ENCODE measurements around the gene MYO3B.

The MYO3B gene

DNA sequence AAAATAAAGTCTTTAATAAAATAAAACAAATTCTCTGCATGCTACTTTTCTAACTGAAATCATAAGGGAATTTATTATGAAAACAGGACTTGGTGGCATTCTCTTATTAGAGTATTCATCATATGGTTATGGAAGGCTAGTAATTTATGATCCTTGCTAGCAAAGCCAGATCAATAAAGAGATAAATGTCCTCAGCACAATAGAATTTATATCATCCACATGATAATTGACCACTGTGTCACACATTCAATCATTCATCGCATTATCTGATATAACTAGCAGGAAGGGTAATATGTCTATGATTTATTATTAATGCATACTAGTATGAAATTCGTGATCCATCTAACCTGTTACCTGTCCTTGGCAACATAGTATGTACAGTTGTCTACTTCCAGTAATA lies 175.8 kb downstream of the MYO3B start:
- H3K9ac ChIP-seq (ENCODE audit: low read depth, low read length), result no peak overlapping the region
- H3K4me3 ChIP-seq (ENCODE audit: low read length), result no peak overlapping the region
- no peak overlapping the region for H3K27ac ChIP-seq (ENCODE audit: low read length)
- peaks cover 25% of the 10 kb centered on the region; the same call in 1 of the 2 replicates for H3K4me1 ChIP-seq (ENCODE audit: insufficient read depth, low read length)
- no peaks in the 10 kb centered on the region for H3K9me3 ChIP-seq (ENCODE audit: insufficient read depth, low read depth, low read length)
- H3K27me3 ChIP-seq (ENCODE audit: insufficient read depth, low read length), result no peaks in the 10 kb centered on the region
- no peaks in the 10 kb centered on the region for H3K36me3 ChIP-seq (ENCODE audit: insufficient read depth, low read depth, low read length)

DNA sequence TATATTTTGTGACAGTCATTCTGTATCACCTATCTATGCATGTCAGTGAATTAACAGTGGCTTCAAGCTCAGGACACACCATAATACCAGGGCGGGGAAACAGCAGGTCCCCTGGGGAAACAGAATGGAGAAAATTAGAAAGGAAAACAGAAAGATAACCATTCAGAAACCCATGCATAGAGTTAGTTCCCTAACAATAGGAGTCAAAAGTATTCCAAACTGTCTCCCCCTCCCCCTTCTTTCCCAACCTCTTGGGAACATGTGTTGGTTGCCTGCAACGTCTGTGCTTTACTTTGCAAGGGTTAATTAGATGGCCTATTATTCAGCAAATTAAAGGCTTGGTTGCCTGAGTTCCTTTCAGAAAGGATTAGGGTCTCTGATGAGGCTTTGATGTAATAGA lies 176.4 kb downstream of the MYO3B start:
- Histone ChIP-seq H3K27me3 (ENCODE audit: insufficient read depth, low read length) (no peaks in the 10 kb centered on the region), H3K4me3 (ENCODE audit: low read length) (no peak overlapping the region), H3K36me3 (ENCODE audit: insufficient read depth, low read depth, low read length) (no peaks in the 10 kb centered on the region), H3K4me1 (ENCODE audit: insufficient read depth, low read length) (peaks cover 25% of the 10 kb centered on the region; the same call in 1 of the 2 replicates), H3K27ac (ENCODE audit: low read length) (no peak overlapping the region), H3K9me3 (ENCODE audit: insufficient read depth, low read depth, low read length) (no peaks in the 10 kb centered on the region), H3K9ac (ENCODE audit: low read depth, low read length) (no peak overlapping the region)

DNA sequence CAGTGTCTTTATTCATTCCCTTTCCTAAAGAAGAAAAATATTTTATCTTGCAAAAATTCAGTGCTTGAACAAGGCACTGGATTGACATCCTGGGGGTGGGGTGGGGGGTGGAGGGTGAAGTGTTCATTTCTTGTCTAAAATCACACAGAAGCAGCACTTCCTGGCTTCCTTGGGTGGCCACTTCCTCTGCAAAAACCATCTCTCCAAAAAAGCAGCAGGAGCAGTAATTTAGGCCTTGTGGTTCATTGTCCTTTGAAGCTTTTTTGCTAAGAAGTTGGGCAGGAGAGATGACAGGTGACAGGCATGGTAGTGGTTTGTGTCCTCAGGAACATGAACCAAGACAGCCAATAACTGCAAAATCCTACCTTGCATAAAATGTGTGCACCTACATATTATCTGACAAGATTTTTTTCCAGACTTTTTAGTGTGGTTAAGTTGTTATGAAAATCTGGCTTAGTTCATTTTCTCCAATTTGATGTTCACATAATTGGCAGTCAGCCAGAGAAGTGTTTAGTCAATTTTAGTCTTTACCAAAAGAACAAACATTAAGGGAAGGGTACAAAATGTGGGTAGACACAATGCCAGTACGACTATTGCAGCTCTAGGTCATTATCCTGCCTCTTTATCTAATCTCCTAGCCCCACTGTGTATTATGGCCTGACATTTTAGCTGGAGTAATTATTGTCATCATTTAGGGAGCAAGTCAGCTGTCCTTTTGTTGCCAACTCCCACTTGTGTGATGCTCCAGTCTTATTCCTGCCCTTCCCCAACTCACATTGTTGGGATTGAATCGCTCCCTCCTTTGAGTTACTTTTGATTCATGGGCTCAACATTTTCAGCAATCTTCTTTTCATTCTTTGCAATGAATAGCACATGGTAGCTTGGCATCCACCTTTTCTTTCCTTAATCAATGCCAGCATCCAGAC lies 177.2 kb downstream of the MYO3B start:
- Histone ChIP-seq H3K4me1 (ENCODE audit: insufficient read depth, low read length) (peaks cover 25% of the 10 kb centered on the region; the same call in 1 of the 2 replicates), H3K27me3 (ENCODE audit: insufficient read depth, low read length) (no peaks in the 10 kb centered on the region), H3K27ac (ENCODE audit: low read length) (no peak overlapping the region), H3K9ac (ENCODE audit: low read depth, low read length) (no peak overlapping the region), H3K36me3 (ENCODE audit: insufficient read depth, low read depth, low read length) (no peaks in the 10 kb centered on the region), H3K4me3 (ENCODE audit: low read length) (no peak overlapping the region), H3K9me3 (ENCODE audit: insufficient read depth, low read depth, low read length) (no peaks in the 10 kb centered on the region)

DNA sequence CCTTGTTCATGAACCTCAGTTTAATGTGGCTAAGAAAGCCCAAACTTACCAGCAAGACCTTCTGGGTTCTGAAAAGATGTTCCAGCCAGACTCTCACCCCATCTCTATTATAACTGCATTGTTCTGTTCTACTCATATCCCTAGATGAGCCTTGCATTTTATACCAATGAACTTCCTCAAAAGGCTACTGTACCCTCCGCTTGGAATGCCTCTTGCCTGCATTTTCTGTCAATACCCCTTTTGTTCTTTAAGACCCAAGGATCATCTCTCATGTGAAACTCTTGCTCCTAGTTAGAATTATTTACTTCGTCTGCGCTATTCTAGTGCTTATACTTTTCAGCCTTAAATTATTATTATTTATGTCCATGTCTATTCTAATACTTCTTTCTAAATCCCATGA lies 181.5 kb downstream of the MYO3B start:
- Histone ChIP-seq H3K9ac (ENCODE audit: low read depth, low read length) (no peak overlapping the region), H3K4me1 (ENCODE audit: insufficient read depth, low read length) (peaks cover 20% of the 10 kb centered on the region; the same call in 1 of the 2 replicates), H3K27me3 (ENCODE audit: insufficient read depth, low read length) (0 out of 2 replicates have a peak, but pooled peaks cover 1% of the 10 kb centered on the region), H3K9me3 (ENCODE audit: insufficient read depth, low read depth, low read length) (no peaks in the 10 kb centered on the region), H3K36me3 (ENCODE audit: insufficient read depth, low read depth, low read length) (no peaks in the 10 kb centered on the region), H3K4me3 (ENCODE audit: low read length) (no peak overlapping the region), H3K27ac (ENCODE audit: low read length) (no peak overlapping the region)

DNA sequence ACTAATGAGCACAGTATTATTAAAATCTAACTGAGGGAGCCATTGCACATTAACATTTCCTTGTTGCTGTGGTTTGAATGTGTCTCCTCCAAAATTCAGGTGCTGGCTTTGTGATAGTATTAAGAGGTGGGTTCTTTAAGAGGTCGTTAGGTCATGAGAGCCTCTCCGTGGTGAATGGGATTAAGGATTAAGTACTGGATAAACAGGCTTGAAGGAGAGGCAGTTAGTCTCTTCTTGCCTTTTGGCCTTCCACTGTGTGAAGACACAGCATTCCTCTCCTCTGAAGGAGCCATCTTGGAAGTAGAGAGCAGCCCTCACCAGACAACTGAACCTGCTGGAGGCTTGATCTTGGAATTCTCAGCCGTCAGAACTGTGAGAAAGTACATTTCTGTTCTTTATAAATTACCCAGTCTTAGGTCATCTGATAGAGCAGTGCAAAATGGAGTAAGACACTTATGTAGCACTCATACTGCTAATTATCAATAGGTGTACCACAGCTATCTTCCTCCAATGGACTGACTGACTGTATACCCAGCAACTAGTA lies 182.7 kb downstream of the MYO3B start:
- Histone ChIP-seq H3K27me3 (ENCODE audit: insufficient read depth, low read length) (0 out of 2 replicates have a peak, but pooled peaks cover 5% of the 10 kb centered on the region), H3K36me3 (ENCODE audit: insufficient read depth, low read depth, low read length) (no peaks in the 10 kb centered on the region), H3K27ac (ENCODE audit: low read length) (no peak overlapping the region), H3K4me1 (ENCODE audit: insufficient read depth, low read length) (peaks cover 15% of the 10 kb centered on the region; the same call in 1 of the 2 replicates), H3K4me3 (ENCODE audit: low read length) (no peak overlapping the region; the same call in 1 of the 2 replicates), H3K9me3 (ENCODE audit: insufficient read depth, low read depth, low read length) (no peaks in the 10 kb centered on the region), H3K9ac (ENCODE audit: low read depth, low read length) (no peak overlapping the region)

DNA sequence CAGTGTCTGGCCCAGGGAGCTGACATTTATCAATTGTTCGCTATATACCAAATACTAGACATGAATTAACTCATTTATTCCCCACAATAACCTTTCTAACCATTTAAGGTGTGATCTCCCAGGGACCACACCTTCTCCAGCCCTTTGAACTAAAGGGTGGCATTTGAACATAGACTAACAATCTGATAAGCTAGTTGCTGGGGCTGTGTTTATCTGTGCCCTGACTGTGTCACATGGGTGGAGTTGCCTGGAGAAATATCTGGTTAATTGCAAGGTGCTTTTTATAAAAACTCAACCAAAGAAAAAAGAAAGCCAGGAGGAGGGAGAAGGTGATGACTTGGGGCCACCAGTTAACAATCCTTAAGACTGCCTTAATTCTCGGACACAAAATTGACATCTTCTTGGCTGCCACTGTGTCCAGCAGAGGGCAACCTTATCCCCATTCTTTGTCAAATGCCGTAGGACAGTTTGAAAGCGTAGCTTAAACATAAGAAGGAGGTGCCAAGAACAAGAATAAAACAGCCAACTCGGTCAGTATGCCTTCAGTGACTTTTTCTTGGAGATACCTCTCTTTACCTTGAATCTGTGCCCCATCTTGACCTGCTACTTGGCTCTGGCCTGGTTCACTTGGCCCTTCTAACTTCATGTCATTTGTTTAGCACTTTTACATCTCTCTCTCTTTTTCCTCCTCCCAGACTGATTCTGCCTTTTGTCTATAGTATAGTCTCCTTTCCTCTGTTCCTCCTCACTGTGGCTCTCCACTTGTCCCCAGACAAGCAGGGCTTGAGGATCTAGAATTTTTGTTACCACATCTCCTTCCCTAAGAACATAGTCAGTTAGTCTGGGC lies 183.4 kb downstream of the MYO3B start:
- peaks cover 19% of the 10 kb centered on the region; the same call in 1 of the 2 replicates for H3K4me1 ChIP-seq (ENCODE audit: insufficient read depth, low read length)
- no peak overlapping the region; the same call in 1 of the 2 replicates for H3K4me3 ChIP-seq (ENCODE audit: low read length)
- H3K27ac ChIP-seq (ENCODE audit: low read length), result no peak overlapping the region
- H3K36me3 ChIP-seq (ENCODE audit: insufficient read depth, low read depth, low read length), result no peaks in the 10 kb centered on the region
- H3K9me3 ChIP-seq (ENCODE audit: insufficient read depth, low read depth, low read length), result no peaks in the 10 kb centered on the region
- no peak overlapping the region for H3K9ac ChIP-seq (ENCODE audit: low read depth, low read length)
- H3K27me3 ChIP-seq (ENCODE audit: insufficient read depth, low read length), result 0 out of 2 replicates have a peak, but pooled peaks cover 5% of the 10 kb centered on the region

DNA sequence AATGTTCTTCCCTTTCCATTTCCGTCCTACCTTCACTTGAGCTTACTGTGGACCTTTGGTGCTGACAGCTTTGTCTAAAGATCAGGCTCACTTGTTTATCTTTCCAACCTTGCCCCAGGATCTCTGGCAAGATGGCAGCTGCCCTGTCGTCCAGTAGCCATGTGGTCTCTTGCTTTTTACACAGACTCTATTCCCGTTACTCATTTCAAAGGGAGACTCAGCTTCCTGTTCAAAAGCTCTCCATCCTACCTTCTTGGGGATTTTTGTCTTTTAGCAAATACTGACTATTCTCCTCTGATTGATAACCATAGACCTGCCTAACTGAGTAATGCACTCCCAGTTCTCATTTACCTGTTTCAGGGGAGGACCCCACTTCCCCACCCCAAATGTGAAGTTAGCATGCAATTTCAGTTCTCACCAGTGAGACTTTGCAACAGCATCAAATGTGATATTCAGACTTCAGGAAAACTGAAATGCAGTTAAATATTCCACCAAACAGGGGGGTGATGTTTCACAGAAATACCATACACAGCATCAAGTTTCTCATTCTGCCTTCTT lies 184.4 kb downstream of the MYO3B start:
- no peak overlapping the region for H3K27ac ChIP-seq (ENCODE audit: low read length)
- peaks cover 27% of the 10 kb centered on the region; the same call in 1 of the 2 replicates for H3K4me1 ChIP-seq (ENCODE audit: insufficient read depth, low read length)
- H3K4me3 ChIP-seq (ENCODE audit: low read length), result no peak overlapping the region
- H3K9me3 ChIP-seq (ENCODE audit: insufficient read depth, low read depth, low read length), result no peaks in the 10 kb centered on the region
- H3K36me3 ChIP-seq (ENCODE audit: insufficient read depth, low read depth, low read length), result no peaks in the 10 kb centered on the region
- 0 out of 2 replicates have a peak, but pooled peaks cover 5% of the 10 kb centered on the region for H3K27me3 ChIP-seq (ENCODE audit: insufficient read depth, low read length)
- no peak overlapping the region for H3K9ac ChIP-seq (ENCODE audit: low read depth, low read length)

DNA sequence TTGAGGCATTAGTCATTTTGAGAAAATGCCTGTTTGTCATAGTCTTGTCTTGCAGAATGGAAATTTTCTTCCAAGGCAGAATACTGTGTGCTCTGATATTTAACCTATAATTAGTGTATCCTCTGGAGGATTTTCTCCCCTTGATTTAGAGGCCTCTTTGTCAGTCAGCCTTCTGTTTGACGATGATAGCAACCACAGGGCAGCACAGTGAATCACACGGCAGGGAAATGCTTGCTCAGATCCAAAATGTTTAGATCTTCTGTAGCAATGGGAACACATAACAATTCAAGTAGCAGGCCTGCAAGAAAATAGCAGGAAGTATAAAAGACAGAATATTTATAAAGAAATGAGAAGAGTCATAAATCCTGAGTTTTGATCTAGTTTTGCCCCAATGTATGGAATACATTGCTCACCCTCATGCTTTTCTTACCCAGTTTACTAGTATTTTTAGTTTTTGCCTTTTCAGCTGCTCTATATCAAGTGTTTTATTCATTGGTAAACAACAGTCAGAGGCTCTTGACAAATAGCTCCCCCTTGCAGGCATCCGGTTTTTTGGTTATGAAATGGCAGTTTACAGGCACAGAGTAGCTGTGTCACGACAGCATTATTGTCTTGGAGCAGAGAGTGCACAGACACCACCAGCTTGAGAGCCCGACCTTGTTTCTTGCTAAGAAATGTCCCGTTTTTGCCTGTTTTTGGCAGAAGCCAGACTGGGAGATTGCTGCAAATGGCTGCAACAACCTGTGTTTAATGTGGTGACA lies 185.1 kb downstream of the MYO3B start:
- Histone ChIP-seq H3K36me3 (ENCODE audit: insufficient read depth, low read depth, low read length) (no peaks in the 10 kb centered on the region), H3K9ac (ENCODE audit: low read depth, low read length) (no peak overlapping the region), H3K4me1 (ENCODE audit: insufficient read depth, low read length) (peaks cover 33% of the 10 kb centered on the region; the same call in 1 of the 2 replicates), H3K27ac (ENCODE audit: low read length) (no peak overlapping the region), H3K4me3 (ENCODE audit: low read length) (no peak overlapping the region), H3K9me3 (ENCODE audit: insufficient read depth, low read depth, low read length) (no peaks in the 10 kb centered on the region), H3K27me3 (ENCODE audit: insufficient read depth, low read length) (peaks cover 7% of the 10 kb centered on the region; the same call in 1 of the 2 replicates)

DNA sequence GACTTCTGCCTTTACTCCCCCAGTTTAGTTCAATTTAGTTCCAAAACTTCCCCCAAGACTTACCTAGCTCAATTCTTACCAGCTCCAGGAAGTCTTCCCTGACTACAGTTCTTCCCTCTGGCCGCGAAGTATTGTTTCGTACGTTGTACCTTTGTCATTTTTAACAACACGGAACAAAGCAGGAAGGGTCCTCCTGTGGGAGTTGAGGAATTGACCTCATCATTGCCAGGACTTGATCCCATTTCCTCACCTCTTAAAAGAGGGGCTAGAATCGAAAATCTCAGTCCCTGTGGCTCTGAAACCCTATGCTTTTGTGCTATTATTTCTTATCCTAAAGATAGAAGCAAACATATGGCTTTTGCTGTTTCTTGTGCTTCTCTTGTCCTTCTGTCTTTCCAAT lies 187.1 kb downstream of the MYO3B start:
- Histone ChIP-seq H3K27ac (ENCODE audit: low read length) (no peak overlapping the region), H3K4me3 (ENCODE audit: low read length) (no peak overlapping the region)

DNA sequence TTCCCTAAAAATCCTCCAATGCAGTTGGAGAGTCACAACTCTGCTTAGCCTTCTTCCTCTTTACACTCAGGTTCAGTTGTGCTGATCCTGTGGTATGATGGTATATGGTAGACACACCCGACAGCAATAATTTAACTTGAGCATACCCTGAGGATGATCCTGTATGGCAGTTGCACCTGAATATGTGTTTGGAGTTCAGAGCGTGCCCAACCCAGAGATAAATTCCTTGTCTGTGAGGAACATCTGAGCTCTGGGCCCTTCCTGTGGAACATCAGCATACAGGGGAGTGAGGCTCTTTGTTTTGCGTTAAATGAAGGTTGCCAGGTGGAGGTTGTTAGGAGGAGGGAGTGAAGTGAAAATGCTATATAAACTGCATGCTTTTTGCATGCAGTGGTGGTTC lies 187.7 kb downstream of the MYO3B start:
- Histone ChIP-seq H3K27ac (ENCODE audit: low read length) (no peak overlapping the region), H3K27me3 (ENCODE audit: insufficient read depth, low read length) (peaks cover 13% of the 10 kb centered on the region; the same call in 1 of the 2 replicates)

More for the DNA sequence above, 187.1 kb downstream of the MYO3B start:
- no peaks in the 10 kb centered on the region for H3K9me3 ChIP-seq (ENCODE audit: insufficient read depth, low read depth, low read length)
- no peak overlapping the region for H3K9ac ChIP-seq (ENCODE audit: low read depth, low read length)
- peaks cover 13% of the 10 kb centered on the region; the same call in 1 of the 2 replicates for H3K27me3 ChIP-seq (ENCODE audit: insufficient read depth, low read length)
- peaks cover 50% of the 10 kb centered on the region; the same call in 1 of the 2 replicates for H3K4me1 ChIP-seq (ENCODE audit: insufficient read depth, low read length)
- H3K36me3 ChIP-seq (ENCODE audit: insufficient read depth, low read depth, low read length), result no peaks in the 10 kb centered on the region

More for the DNA sequence above, 187.7 kb downstream of the MYO3B start:
- Histone ChIP-seq H3K9me3 (ENCODE audit: insufficient read depth, low read depth, low read length) (no peaks in the 10 kb centered on the region), H3K4me3 (ENCODE audit: low read length) (no peak overlapping the region), H3K9ac (ENCODE audit: low read depth, low read length) (no peak overlapping the region), H3K4me1 (ENCODE audit: insufficient read depth, low read length) (peaks cover 52% of the 10 kb centered on the region; the same call in 1 of the 2 replicates), H3K36me3 (ENCODE audit: insufficient read depth, low read depth, low read length) (no peaks in the 10 kb centered on the region)
